NB4 (cell line): ENCODE data around the gene TM9SF1.
"Not testable (repeated sequence)": the region's sequence is repeated elsewhere in the genome, so short reads cannot be mapped to it uniquely, and the experiment has no call there.

Source experiments
- CTCF ChIP-seq: IDR thresholded peaks from one replicate; pipeline ENCODE4 v1.5.1; 2012; ENCODE audit warnings: low read depth, low read length
- MAX ChIP-seq: IDR thresholded peaks from 2 replicates; pipeline ENCODE4 v1.6.1; 2011; ENCODE audit warnings: low read depth, low read length
- POLR2A ChIP-seq: IDR thresholded peaks from 2 replicates; pipeline ENCODE4 v1.6.1; 2011; ENCODE audit warnings: mild to moderate bottlenecking; ENCODE audit not compliant: insufficient read length; ENCODE audit errors: extremely low read depth

- not testable (repeated sequence) for TF ChIP-seq CTCF, POLR2A, MAX
Observed at GRCh38 chr14:24203249-24203886, 8.1 kb upstream of the TM9SF1 start.
